K562 (cell line): ENCODE data around the gene NFIL3. TPM values are rescaled to one million over a fixed set of nuclear protein-coding genes. Genes with fewer than 3 reads are reported as not detected.

ENCODE experiments used
- ATAC-seq: fragments of 200-7000 bp; cut with Tn5 transposase; 3 replicates; pipeline ENCODE4 v1.9.1; 2020; ENCODE audit warnings: moderate library complexity
- BruUV-seq: library from RNA; stranded (reverse); fragments of 400-500 nt; replicated peaks from 2 replicates; lab custom pipeline; 2021; lab: Mats Ljungman, UMichigan
- CTCF ChIA-PET: fragments of 300-600 bp; formaldehyde crosslinking; extraction: SDS; loops from one replicate; lab custom pipeline; 2021; ENCODE audit warnings: low intra/inter-chr PET ratio; lab: Yijun Ruan, JAX
- POLR2A ChIA-PET: fragments of 300-600, 350-650 bp; sonication (Branson Sonifier 250); formaldehyde crosslinking; extraction: SDS; loops from one replicate; lab custom pipeline; 2021; ENCODE audit warnings: antibody characterized with exemption, inconsistent platforms; lab: Yijun Ruan, JAX
- DNase-seq, 4 experiments: peaks; one replicate each; pipeline versions ENCODE4 v3.0.0 to v3.0.0-alpha.2; 2011 to 2018; ENCODE audit warnings: low spot score in 3 of 4, mixed read lengths in 3 of 4; ENCODE audit errors: extremely low read depth in 1 of 4
- FAIRE-seq: peaks from 2 replicates; lab custom pipeline; 2011; peaks lifted over from hg19 to GRCh38; lab: Jason Lieb, UNC
- H2AFZ ChIP-seq: 2 replicates; pipeline ENCODE4 v1.6.0; 2011; ENCODE audit warnings: low read depth, low read length, control low read depth, inconsistent platforms
- H3K27ac ChIP-seq: fragments of 200-600 bp; 3 replicates; pipeline ENCODE4 v1.8.0; 2011; ENCODE audit warnings: low read depth, mild to moderate bottlenecking, control low read depth, inconsistent platforms, low read length, moderate library complexity, mixed read lengths; ENCODE audit errors: extremely low read depth
- H3K27me3 ChIP-seq, 2 experiments: fragments of 300-600 bp in 1 of 2; 2 replicates in 1 of 2; 3 replicates in 1 of 2; pipeline versions ENCODE4 v1.6.0 to v1.8.0; 2011; ENCODE audit warnings: inconsistent platforms in 2 of 2, low read length in 2 of 2, mild to moderate bottlenecking in 1 of 2, mixed read lengths in 1 of 2, moderate library complexity in 1 of 2; ENCODE audit not compliant: control insufficient read depth in 2 of 2, insufficient read depth in 2 of 2
- H3K36me3 ChIP-seq: fragments of 300-600 bp; 3 replicates; pipeline ENCODE4 v1.8.0; 2011; ENCODE audit warnings: mild to moderate bottlenecking, low read length, inconsistent platforms; ENCODE audit not compliant: control insufficient read depth, insufficient read depth
- H3K4me1 ChIP-seq, 2 experiments: fragments of 200-600 bp in 1 of 2; replicated peaks in 1 of 2; 2 replicates in 1 of 2; 3 replicates in 1 of 2; pipeline versions ENCODE4 v1.5.1 to v1.8.0; 2011; ENCODE audit warnings: inconsistent platforms in 2 of 2, low read length in 2 of 2, mild to moderate bottlenecking in 1 of 2, mixed read lengths in 1 of 2, moderate library complexity in 1 of 2; ENCODE audit not compliant: control insufficient read depth in 2 of 2, insufficient read depth in 2 of 2
- H3K4me2 ChIP-seq: 2 replicates; pipeline ENCODE4 v1.6.1; 2011; ENCODE audit warnings: low read length, control low read depth, inconsistent platforms, mixed read lengths; ENCODE audit not compliant: insufficient read depth
- H3K4me3 ChIP-seq: fragments of 200-600 bp; sonication (generic), shearing (Covaris generic); 2 replicates; pipeline ENCODE4 v1.5.1; 2016; ENCODE audit warnings: control low read depth, inconsistent platforms
- H3K79me2 ChIP-seq: fragments of 200-600 bp; 3 replicates; pipeline ENCODE4 v1.8.0; 2011; ENCODE audit warnings: low read length, inconsistent platforms; ENCODE audit not compliant: control insufficient read depth, insufficient read depth
- H3K9ac ChIP-seq, 2 experiments: 2 replicates each; pipeline versions ENCODE4 v1.6.0 to v1.6.1; 2011; ENCODE audit warnings: low read depth in 2 of 2, low read length in 2 of 2, control low read depth in 1 of 2, inconsistent platforms in 1 of 2, mild to moderate bottlenecking in 1 of 2, mixed read lengths in 1 of 2; ENCODE audit not compliant: insufficient read depth in 1 of 2
- H3K9me1 ChIP-seq: one replicate; pipeline ENCODE4 v1.6.0; 2011; ENCODE audit warnings: inconsistent platforms, mild to moderate bottlenecking, low read length, moderate library complexity; ENCODE audit not compliant: control insufficient read depth, insufficient read depth
- H3K9me3 ChIP-seq: replicated peaks from 2 replicates; pipeline ENCODE4 v1.5.1; 2011; ENCODE audit warnings: low read depth, low read length, inconsistent platforms; ENCODE audit not compliant: control insufficient read depth, insufficient read depth
- H4K20me1 ChIP-seq: replicated peaks from 2 replicates; pipeline ENCODE4 v1.6.1; 2011; ENCODE audit warnings: low read length, inconsistent platforms, mixed read lengths; ENCODE audit not compliant: control insufficient read depth, insufficient read depth
- CTCF ChIP-seq, 3 experiments: IDR thresholded peaks in 2 of 3; conservative IDR thresholded peaks in 1 of 3; 2 replicates each; pipeline ENCODE4 v1.5.1; 2011 to 2012; ENCODE audit warnings: low read length in 3 of 3, mild to moderate bottlenecking in 3 of 3, control low read depth in 2 of 3, improper control_type of control experiment in 1 of 3, inconsistent platforms in 1 of 3, low read depth in 1 of 3, mixed read lengths in 1 of 3, moderate library complexity in 1 of 3; ENCODE audit not compliant: insufficient read depth in 2 of 3
- RAD21 ChIP-seq, 2 experiments: fragments of 250-450 bp in 1 of 2; fragments of 450-650 bp in 1 of 2; sonication (Bioruptor Pico) in 1 of 2; formaldehyde crosslinking in 1 of 2; IDR thresholded peaks in 1 of 2; conservative IDR thresholded peaks in 1 of 2; 2 replicates each; pipeline versions ENCODE4 v1.4.0 to v1.8.0; 2020 to 2022; ENCODE audit warnings: mild to moderate bottlenecking in 2 of 2, moderate library complexity in 1 of 2
- RAD51 ChIP-seq: fragments of 450-650 bp; IDR thresholded peaks from 2 replicates; pipeline ENCODE4 v1.7.1; 2016; ENCODE audit warnings: low read depth, mild to moderate bottlenecking, borderline replicate concordance
- RBM15 ChIP-seq: fragments of 200-400 bp; formaldehyde crosslinking; IDR thresholded peaks from 2 replicates; pipeline ENCODE4 v1.6.1; 2018; ENCODE audit warnings: mild to moderate bottlenecking, low read length, moderate library complexity; ENCODE audit not compliant: insufficient read depth
- RCOR1 ChIP-seq, 2 experiments: IDR thresholded peaks; 2 replicates each; pipeline ENCODE4 v1.6.1; 2012; ENCODE audit warnings: low read depth in 2 of 2, low read length in 2 of 2, borderline replicate concordance in 1 of 2, improper control_type of control experiment in 1 of 2
- SIX5 ChIP-seq, 2 experiments: IDR thresholded peaks; 2 replicates each; pipeline ENCODE4 v1.6.1; 2011; ENCODE audit warnings: low read length in 2 of 2, borderline replicate concordance in 1 of 2, low read depth in 1 of 2, mild to moderate bottlenecking in 1 of 2, moderate library complexity in 1 of 2; ENCODE audit not compliant: insufficient read depth in 1 of 2
- TAF1 ChIP-seq: IDR thresholded peaks from 2 replicates; pipeline ENCODE4 v1.6.1; 2011; ENCODE audit warnings: mild to moderate bottlenecking, low read length, moderate library complexity; ENCODE audit not compliant: insufficient read depth, control insufficient read depth, severe bottlenecking; ENCODE audit errors: extremely low read depth
- ZNF407 ChIP-seq: fragments of 450-650 bp; IDR thresholded peaks from 2 replicates; pipeline ENCODE4 v1.6.1; 2016; ENCODE audit warnings: low read depth
- ZNF696 ChIP-seq: fragments of 250-450 bp; sonication (Bioruptor Pico); conservative IDR thresholded peaks from 2 replicates; pipeline ENCODE4 v1.4.0; 2020; ENCODE audit warnings: mild to moderate bottlenecking, moderate library complexity
- WGBS: fragments of 100-300 bp; shearing (Covaris generic); methylation state at CpG from one replicate; pipeline ENCODE4 v1.1.6; 2016; ENCODE audit warnings: low coverage, mixed read lengths; ENCODE audit not compliant: insufficient coverage; ENCODE audit errors: missing lambda C conversion rate; 5-methylcytosine and 5-hydroxymethylcytosine counted together
- in situ Hi-C: fragments of 300-500 bp; cut with MboI; formaldehyde crosslinking; loops from 4 replicates; pipeline ENCODE4 v1.15.0; 2018; ENCODE audit warnings: inconsistent platforms, mixed read lengths
- intact Hi-C: fragments of 100-400 bp; cut with micrococcal nuclease; formaldehyde crosslinking; loops from 2 replicates; pipeline ENCODE4 v1.14.2; 2022
- polyA plus RNA-seq, 8 experiments: library from polyadenylated mRNA; depleted of rRNA in 4 of 8; stranded (reverse) in 5 of 8; unstranded in 3 of 8; fragments of >200 nt; fragmentation: Nextera tagmentation in 2 of 8; fragmentation: Illumina TruSeq in 1 of 8; extraction: Ambion mirVana in 2 of 8; extraction: Trizol in 1 of 8; gene quantifications; 2 replicates each; pipeline versions ENCODE4 v1.2.1 to v1.2.3, GENCODE V29; 2011 to 2014; ENCODE audit warnings: inconsistent platforms in 1 of 8, missing spikeins in 1 of 8
- total RNA-seq, 7 experiments: library from RNA; depleted of rRNA in 6 of 7; stranded (reverse); fragments of >200 nt in 6 of 7; fragmentation: Illumina TruSeq in 2 of 7; extraction: Trizol in 2 of 7; gene quantifications; 2 replicates each; pipeline versions ENCODE4 v1.2.1 to v1.2.3, GENCODE V29; 2011 to 2021; ENCODE audit warnings: low replicate concordance in 1 of 7

NFIL3 gene
- total and polyA plus RNA-seq, 9 of the 15 experiments (the other 6 are each of a cell fraction or from before 2014, with no cell fraction given): 3.2 to 16.1 (median 9.3) TPM

- in situ Hi-C loops: loop anchor here (5.0 to 25.0 kb wide), 2 partner anchors 394 to 514 kb away; no protein-coding TSS in a partner anchor
- WGBS: 6% methylated on average over 3 of the region's 3 CpGs
- peak; percentile 67 for FAIRE-seq
- Histone ChIP-seq H3K79me2 (peaks cover 21% of the 10 kb centered on the region), H3K4me3 (no peak overlapping the region), H3K36me3 (no peaks in the 10 kb centered on the region), H3K4me2 (no peak overlapping the region), H3K9me3 (no peaks in the 10 kb centered on the region), H3K9me1 (no peaks in the 10 kb centered on the region), H3K9ac (no peak overlapping the region), H3K27me3 (peaks cover 3 to 32% of the 10 kb centered on the region in 2 experiments), H3K4me1 (peaks cover 10 to 16% of the 10 kb centered on the region in 2 experiments), H2AFZ (no peak overlapping the region), H3K27ac (no peak overlapping the region), H4K20me1 (peaks cover 10% of the 10 kb centered on the region; the same call in 1 of the 2 replicates)
- ChIA-PET CTCF (interaction anchor here (0.6 to 1.7 kb wide), 3 partner anchors 72 to 511 kb away, joined by 3 to 4 read pairs (median 3); no protein-coding TSS in a partner anchor), POLR2A (interaction anchor here (0.5 to 1.6 kb wide), 6 partner anchors 9 to 960 kb away, joined by 3 to 4 read pairs (median 3); no protein-coding TSS in a partner anchor)
- peak in 3 of 4 experiments; percentile 22 to 52 (median 41) for DNase-seq
- intact Hi-C loops: loop anchor here (1.0 to 10.0 kb wide), 5 partner anchors 151 to 509 kb away; no protein-coding TSS in a partner anchor
- ATAC-seq: no peak
- BruUV-seq: no TSS peak
- no peak for TF ChIP-seq SIX5 (IDR thresholded peaks at IDR 0.05; ENCODE audit: borderline replicate concordance in 1 of 2, insufficient read depth in 1 of 2, low read depth in 1 of 2, low read length in 2 of 2)
- peak; percentile 82 to 91 for TF ChIP-seq RAD21 (CRISPR knock-in tag; conservative IDR thresholded peaks at IDR 0.05 in 1 of 2, IDR thresholded peaks at IDR 0.05 in 1 of 2)
- TF ChIP-seq TAF1: no peak
- TF ChIP-seq ZNF407: no peak
- 0 out of 4 replicates have a peak, but pooled peaks of 1 of the 2 experiments have one; percentile 17 for TF ChIP-seq RCOR1 (IDR thresholded peaks at IDR 0.05; ENCODE audit: borderline replicate concordance in 1 of 2, low read depth in 2 of 2, low read length in 2 of 2)
- TF ChIP-seq RBM15: no peak
- no peak for TF ChIP-seq RAD51
- no peak for TF ChIP-seq ZNF696
- peak; percentile 34 to 75 (median 63); a peak in 5 of 6 replicates for TF ChIP-seq CTCF (IDR thresholded peaks at IDR 0.05 in 2 of 3, conservative IDR thresholded peaks at IDR 0.05 in 1 of 3; ENCODE audit: insufficient read depth in 2 of 3, low read depth in 1 of 3, low read length in 3 of 3)
These were observed 2.6 kb upstream of the NFIL3 start for GRCh38 chr9:91426123-91426745.
